Natural killer cell (primary cell): Measurements from ENCODE around the gene PDLIM4. TPM values are rescaled to one million over a fixed set of nuclear protein-coding genes. Genes with fewer than 3 reads are reported as not detected.

Experiments used
- ATAC-seq, 3 donors: fragments of 150-1000 bp in 2 of 3; fragments of 200-7000 bp in 1 of 3; cut with Tn5 transposase; 1 replicate in 1 of 3; 2 replicates in 2 of 3; pipeline ENCODE4 v1.10.0; 2021; ENCODE audit warnings: mild to moderate bottlenecking in 2 of 3, moderate library complexity in 2 of 3
- DNase-seq, 2 donors: peaks; one replicate each; pipeline versions ENCODE4 v3.0.0 to v3.0.0-alpha.2; 2013 to 2021; ENCODE audit warnings: mixed read lengths in 1 of 2
- H3K27ac ChIP-seq: one replicate; pipeline ENCODE4 v1.5.1; 2013; ENCODE audit warnings: mild to moderate bottlenecking, low read length
- H3K27me3 ChIP-seq: one replicate; pipeline ENCODE4 v1.6.1; 2013; ENCODE audit warnings: low read length; ENCODE audit not compliant: control insufficient read depth, insufficient read depth
- H3K36me3 ChIP-seq: one replicate; pipeline ENCODE4 v1.6.1; 2013; ENCODE audit warnings: low read length; ENCODE audit not compliant: control insufficient read depth, insufficient read depth
- H3K4me1 ChIP-seq: one replicate; pipeline ENCODE4 v1.6.1; 2013; ENCODE audit warnings: low read length; ENCODE audit not compliant: control insufficient read depth, insufficient read depth
- H3K4me3 ChIP-seq: one replicate; pipeline ENCODE4 v1.5.1; 2013; ENCODE audit warnings: low read length
- H3K9me3 ChIP-seq: one replicate; pipeline ENCODE4 v1.6.1; 2013; ENCODE audit warnings: low read length; ENCODE audit not compliant: control insufficient read depth, insufficient read depth
- H3K27ac Mint-ChIP-seq, 2 donors: one replicate each; pipeline ENCODE4 v1.8.0; 2022; ENCODE audit warnings: mild to moderate bottlenecking in 2 of 2, mixed read lengths in 2 of 2, moderate library complexity in 1 of 2
- H3K27me3 Mint-ChIP-seq, 2 donors: one replicate each; pipeline ENCODE4 v1.8.0; 2022; ENCODE audit warnings: low read depth in 2 of 2, mixed read lengths in 2 of 2
- H3K36me3 Mint-ChIP-seq: one replicate; pipeline ENCODE4 v1.8.0; 2022; ENCODE audit warnings: mixed read lengths
- H3K4me1 Mint-ChIP-seq, 2 donors: one replicate each; pipeline ENCODE4 v1.8.0; 2022; ENCODE audit warnings: mixed read lengths in 2 of 2
- H3K4me3 Mint-ChIP-seq: one replicate; pipeline ENCODE4 v1.8.0; 2022; ENCODE audit warnings: mild to moderate bottlenecking, moderate library complexity, mixed read lengths
- H3K9me3 Mint-ChIP-seq, 2 donors: one replicate each; pipeline ENCODE4 v1.8.0; 2022; ENCODE audit warnings: mixed read lengths in 2 of 2
- CTCF ChIP-seq: fragments of 200-600 bp; IDR thresholded peaks from one replicate; pipeline ENCODE4 v1.8.0; 2022; ENCODE audit warnings: antibody characterized with exemption
- WGBS: methylation state at CpG from one replicate; pipeline ENCODE4 v1.1.7; 2013; ENCODE audit warnings: missing lambda C conversion rate; ENCODE audit not compliant: insufficient coverage; 5-methylcytosine and 5-hydroxymethylcytosine counted together
- intact Hi-C: fragments of 100-400 bp; cut with micrococcal nuclease; formaldehyde crosslinking; loops from one replicate; pipeline ENCODE4 v1.14.2; 2022
- total RNA-seq, 4 donors: library from RNA; stranded (reverse); fragments of 120-200 nt in 1 of 4; gene quantifications; one replicate each; pipeline versions ENCODE4 v1.2.3 to v1.2.4, GENCODE V29; 2013 to 2022

Gene PDLIM4
- not detected for total RNA-seq
- not detected for total RNA-seq (2013)

GRCh38 chr5:132257131-132258101 is at the start of gene PDLIM4:
TSS of gene PDLIM4 (plus strand) at chr5:132257696. CDS start at chr5:132257735, 39 bp downstream.
- Mint-ChIP-seq H3K4me1 (peaks cover 0 to 9% of the 10 kb centered on the region in 2 donors), H3K36me3 (no peaks in the 10 kb centered on the region), H3K9me3 (no peaks in the 10 kb centered on the region), H3K4me3 (peak within 1 kb of the TSS; percentile 25), H3K27ac (no peak within 1 kb of the TSS), H3K27me3 (peaks cover 13 to 22% of the 10 kb centered on the region in 2 donors)
- H3K27me3 ChIP-seq = peaks cover 17% of the 10 kb centered on the region
- H3K9me3 ChIP-seq = no peaks in the 10 kb centered on the region
- no peak for TF ChIP-seq CTCF
- no peak within 1 kb of the TSS for H3K4me3 ChIP-seq
- peak in 1 of 2 donors; percentile 17 for DNase-seq
- ATAC-seq = peak in 2 of 3 donors; percentile 26 to 29
- H3K27ac ChIP-seq = no peak within 1 kb of the TSS
- no peaks in the 10 kb centered on the region for H3K36me3 ChIP-seq
- intact Hi-C loops = no loop called here
- 33% methylated on average over 88 of the region's 88 CpGs for WGBS
- H3K4me1 ChIP-seq = peaks cover 10% of the 10 kb centered on the region

GRCh38 chr5:132207778-132208177 is 49.7 kb upstream of the PDLIM4 start:
- intact Hi-C loops = no loop called here
- Histone ChIP-seq H3K4me3 (no peak overlapping the region), H3K27ac (no peak overlapping the region), H3K4me1 (no peaks in the 10 kb centered on the region), H3K9me3 (no peaks in the 10 kb centered on the region), H3K36me3 (no peaks in the 10 kb centered on the region), H3K27me3 (no peaks in the 10 kb centered on the region)
- Mint-ChIP-seq H3K27me3 (peaks cover 0 to 7% of the 10 kb centered on the region in 2 donors), H3K27ac (peak overlapping the region in 1 of 2 donors; percentile 25), H3K4me1 (peaks cover 0 to 4% of the 10 kb centered on the region in 2 donors), H3K4me3 (no peak overlapping the region), H3K9me3 (no peaks in the 10 kb centered on the region), H3K36me3 (no peaks in the 10 kb centered on the region)
- no peak for DNase-seq
- no peak for ATAC-seq
- WGBS = 95% methylated on average over 5 of the region's 5 CpGs
- no peak for TF ChIP-seq CTCF

- DNase-seq (no peak), ATAC-seq (no peak)
- Mint-ChIP-seq H3K36me3 (no peaks in the 10 kb centered on the region), H3K9me3 (no peaks in the 10 kb centered on the region), H3K4me1 (peaks cover 0 to 4% of the 10 kb centered on the region in 2 donors), H3K27ac (no peak overlapping the region), H3K27me3 (peaks cover 0 to 7% of the 10 kb centered on the region in 2 donors), H3K4me3 (no peak overlapping the region)
- TF ChIP-seq CTCF = no peak
- Histone ChIP-seq H3K27ac (no peak overlapping the region), H3K36me3 (no peaks in the 10 kb centered on the region), H3K4me3 (no peak overlapping the region), H3K27me3 (no peaks in the 10 kb centered on the region), H3K9me3 (no peaks in the 10 kb centered on the region), H3K4me1 (no peaks in the 10 kb centered on the region)
- intact Hi-C loops = no loop called here
- 57% methylated on average over 6 of the region's 9 CpGs for WGBS
Observed at GRCh38 chr5:132209131-132209530, 48.4 kb upstream of the PDLIM4 start.
